CD4-positive, alpha-beta T cell treated with Interferon alpha-2 for 1 hour (primary cell): ENCODE data around the gene KCNMA1.

Experiments used
- DNase-seq, 2 donors: peaks; one replicate each; pipeline ENCODE4 v3.0.0-alpha.2; 2020 to 2022

Gene KCNMA1

GRCh38 chr10:77386838-77387237 lies 250.8 kb downstream of the KCNMA1 start:
- no peak for DNase-seq

- DNase-seq, result no peak
Observed at GRCh38 chr10:77386365-77386764, 251.2 kb downstream of the KCNMA1 start.

DNA sequence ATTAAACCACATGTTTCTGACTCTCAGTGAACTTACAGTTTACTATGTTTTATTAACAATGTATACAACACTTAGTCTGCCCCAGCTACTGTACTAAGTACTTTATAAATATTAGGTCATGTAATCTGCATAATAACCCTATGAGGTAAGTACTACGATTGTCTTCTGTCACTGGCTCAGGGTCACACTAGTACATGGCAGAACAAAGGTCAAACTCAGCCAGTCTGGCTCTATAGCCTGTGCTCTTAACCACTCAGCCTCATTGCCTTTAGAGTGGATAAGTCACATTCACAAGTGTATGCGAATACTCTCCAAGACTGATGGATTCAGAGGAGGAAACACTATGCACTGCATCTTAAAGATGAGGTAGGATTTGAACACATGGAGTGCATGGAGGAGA lies 252.3 kb downstream of the KCNMA1 start:
- no peak for DNase-seq

DNA sequence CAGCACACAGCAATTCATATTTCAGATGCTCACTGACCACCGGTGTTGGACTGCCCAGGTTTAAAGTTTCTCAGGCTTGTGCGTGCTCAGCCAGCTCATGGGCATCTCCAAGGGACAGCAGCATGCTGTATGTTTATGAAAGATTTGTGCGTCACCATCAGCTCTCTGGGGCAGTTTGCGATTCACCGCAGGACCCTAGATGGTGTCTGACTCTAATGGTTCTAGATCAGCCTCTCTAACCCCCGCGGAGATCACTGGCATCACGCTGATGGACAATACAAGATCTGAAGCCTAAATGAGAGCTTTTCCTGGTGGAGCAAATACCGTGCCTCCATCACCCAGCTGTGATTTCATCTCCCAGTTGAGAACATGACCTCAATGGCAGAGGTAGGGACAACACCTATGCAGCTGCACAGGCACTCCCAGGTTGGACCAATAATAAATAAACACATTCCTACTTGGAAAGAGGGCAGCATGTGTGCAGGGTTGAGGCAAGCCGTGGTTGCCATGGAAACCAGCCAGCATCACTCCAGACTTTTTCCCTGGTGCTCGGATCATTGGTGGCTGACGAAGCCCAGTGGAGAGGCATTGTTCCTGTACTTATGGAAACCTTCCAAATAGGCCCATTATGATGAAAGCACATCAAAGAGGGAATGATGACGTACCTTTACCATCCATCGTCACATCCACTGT lies 253.6 kb downstream of the KCNMA1 start:
- no peak for DNase-seq

GRCh38 chr10:77381750-77382149 lies 255.9 kb downstream of the KCNMA1 start:
- DNase-seq, result no peak

DNA sequence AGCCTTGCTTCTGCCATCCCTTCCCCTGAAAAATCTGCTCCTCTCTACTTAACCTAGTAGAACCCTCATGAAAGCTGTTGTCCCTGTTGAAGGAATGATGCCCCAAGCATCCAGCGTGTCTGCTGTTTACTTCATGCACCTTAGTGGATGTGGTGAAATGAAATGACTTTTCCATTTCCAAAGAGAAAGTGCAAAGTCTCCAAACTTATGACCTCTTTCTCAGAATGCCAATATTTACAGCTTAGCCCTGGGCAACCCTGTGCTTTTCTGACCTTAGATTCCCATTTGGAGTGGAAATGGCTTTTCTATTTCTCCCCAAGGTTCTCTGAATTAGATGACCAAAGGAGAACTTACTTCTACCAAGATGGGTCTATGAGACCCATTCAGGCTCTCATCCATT lies 256.9 kb downstream of the KCNMA1 start:
- no peak for DNase-seq

DNA sequence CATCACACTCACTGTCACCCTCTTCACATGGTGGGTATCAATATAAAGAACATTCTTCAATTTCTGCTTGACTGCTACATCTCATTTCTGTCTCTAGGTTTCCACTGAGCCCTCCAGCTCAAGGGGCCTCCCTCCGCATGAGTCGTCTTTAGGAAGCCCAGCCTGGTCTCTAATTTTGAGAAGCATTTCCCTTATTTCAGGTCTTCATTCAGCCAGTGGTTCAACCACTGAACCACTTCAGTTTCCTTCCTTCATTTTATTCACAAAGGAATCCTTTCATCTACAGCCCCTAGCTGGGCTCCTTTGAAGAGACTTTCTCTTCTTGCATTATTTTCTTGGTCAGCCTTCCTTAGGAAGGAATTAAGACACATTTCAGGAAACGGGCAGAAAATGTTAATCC lies 257.4 kb downstream of the KCNMA1 start:
- DNase-seq, result no peak

DNA sequence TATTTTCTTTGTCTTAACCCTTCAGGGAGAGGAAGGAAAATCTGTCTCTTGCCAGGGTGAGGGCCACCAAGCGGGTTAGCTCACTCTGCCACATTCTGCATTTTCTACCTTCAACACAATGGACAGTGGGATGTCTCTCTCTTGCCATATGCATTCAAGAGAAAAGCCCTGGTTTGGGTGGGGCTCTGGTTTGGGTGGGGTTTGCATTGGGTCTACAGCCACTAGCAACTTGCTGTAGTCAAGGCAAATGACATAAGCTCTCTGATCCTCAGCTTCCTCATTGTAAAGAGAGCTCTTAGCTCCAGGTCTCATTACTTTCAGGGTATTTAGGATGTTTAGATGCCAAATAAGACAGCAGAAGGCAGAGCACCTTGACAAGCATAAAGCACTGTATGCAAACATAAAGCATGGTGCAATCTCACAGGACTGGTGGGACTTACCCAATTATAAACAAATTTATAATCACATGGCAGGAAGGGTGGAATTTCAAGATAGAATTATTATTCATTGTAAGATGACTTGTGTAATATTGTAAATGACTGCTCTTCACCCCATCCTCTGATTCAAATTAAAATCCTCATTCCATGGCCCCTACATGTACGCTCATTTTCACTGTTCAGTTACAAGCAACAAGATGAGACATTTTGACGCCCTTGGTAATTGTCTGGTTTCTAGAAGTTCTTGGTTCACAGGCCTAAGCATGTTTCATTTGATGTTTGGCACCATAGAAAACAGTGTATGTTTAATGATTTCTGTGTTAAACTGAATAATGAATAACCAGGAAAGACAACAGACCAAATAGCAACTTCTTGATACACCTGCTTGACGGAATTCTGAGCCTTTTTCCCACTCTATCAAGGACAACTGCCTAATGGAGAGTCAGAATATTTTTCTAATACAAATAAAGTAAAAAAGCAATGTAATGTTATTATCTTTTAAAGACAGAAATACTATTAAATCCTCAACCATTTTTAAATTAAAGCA lies 258.9 kb downstream of the KCNMA1 start:
- DNase-seq, result no peak

DNA sequence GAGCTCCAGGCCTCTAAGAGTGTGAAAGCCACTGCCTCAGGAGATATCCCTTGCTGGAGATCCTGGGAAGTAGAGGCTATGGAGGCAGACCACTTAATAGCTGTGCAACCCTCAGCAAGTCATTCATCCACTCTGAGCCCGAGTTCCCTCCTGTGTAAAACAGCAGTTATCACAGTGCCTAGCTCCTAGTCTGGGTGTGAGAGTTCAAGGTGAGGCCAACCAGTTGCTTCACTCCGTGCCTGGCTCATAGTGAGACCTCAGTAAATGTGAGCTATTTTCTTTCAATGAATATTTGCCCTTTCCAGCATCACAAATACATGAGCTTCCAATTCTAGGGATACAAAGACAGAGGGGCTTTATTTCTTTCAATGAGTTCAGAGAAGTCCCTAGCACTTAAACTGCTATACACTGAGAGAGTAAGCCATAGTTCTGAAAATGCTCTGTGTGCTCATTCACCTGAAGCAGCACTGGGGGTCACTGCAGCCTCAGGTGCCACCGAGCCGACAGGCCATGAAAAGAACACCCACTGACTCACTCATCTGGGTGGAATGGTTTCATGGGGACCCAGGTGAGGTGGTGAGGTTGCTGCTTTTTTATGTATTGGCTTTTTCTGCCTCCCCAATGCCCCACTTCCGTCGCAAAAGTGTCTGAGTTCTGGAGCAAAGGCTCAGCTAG lies 259.8 kb downstream of the KCNMA1 start:
- DNase-seq, result no peak

DNA sequence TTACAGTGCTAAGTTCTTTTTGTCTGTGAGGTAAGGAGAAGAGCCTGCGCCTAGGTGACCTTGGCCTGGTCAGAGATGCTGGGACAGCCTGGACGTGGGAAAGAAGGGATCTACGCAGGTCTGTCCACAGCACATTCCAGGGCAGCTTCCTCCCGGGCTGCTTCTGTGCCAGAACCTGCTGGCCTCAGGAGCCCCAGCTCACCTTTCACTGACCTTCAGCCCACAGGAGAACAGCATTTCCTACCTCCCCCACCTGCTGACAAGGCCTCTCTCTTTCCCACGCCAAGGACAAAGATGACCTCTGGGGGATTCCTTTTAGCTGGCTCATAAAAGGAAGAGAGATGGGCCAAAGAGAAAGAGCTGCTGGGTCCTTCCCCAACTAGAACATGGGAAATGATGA lies 260.6 kb downstream of the KCNMA1 start:
- no peak for DNase-seq

GRCh38 chr10:77374189-77374656 lies 263.4 kb downstream of the KCNMA1 start:
- DNase-seq, result no peak

- no peak for DNase-seq
Observed at GRCh38 chr10:77371848-77372799, 265.5 kb downstream of the KCNMA1 start.

DNA sequence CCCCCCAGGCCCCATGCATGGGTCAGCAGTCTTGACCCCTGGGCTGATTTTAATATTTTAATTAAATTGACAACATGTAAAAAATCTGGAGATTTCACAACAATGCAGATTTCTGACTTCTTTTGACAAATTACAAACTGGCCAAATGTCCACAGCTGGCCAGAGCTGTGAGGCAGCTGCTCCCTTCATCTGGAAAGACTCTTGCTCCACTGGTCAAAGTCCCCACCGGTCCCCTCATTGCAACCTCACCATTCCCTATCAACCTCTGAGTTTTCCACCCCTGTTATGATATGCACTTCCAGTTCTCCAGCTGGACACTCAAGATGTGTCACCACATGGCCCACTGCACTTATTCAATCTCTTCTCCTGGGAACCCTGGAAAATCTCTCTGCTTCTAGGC lies 266.2 kb downstream of the KCNMA1 start:
- DNase-seq, result no peak

DNA sequence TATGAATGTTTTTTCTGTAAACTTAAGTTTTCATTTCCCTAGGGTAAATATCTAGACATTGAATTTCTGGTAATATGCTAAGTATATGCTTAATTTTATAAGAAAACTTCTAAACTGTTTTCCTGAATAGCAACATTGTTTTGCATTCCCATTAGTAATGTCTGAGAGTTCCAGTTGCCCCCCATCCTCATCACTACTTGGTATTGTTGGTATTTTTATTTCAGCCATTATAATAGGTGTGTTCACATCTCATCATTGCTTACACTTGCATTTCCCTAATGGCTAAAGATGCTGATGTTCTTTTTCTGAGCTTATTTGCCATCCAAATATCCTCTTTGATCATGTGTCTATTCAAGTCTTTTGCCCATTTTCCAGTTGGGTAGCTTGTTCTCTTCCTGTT lies 269.6 kb downstream of the KCNMA1 start:
- no peak for DNase-seq

GRCh38 chr10:77363210-77363609 lies 274.4 kb downstream of the KCNMA1 start:
- no peak for DNase-seq

DNA sequence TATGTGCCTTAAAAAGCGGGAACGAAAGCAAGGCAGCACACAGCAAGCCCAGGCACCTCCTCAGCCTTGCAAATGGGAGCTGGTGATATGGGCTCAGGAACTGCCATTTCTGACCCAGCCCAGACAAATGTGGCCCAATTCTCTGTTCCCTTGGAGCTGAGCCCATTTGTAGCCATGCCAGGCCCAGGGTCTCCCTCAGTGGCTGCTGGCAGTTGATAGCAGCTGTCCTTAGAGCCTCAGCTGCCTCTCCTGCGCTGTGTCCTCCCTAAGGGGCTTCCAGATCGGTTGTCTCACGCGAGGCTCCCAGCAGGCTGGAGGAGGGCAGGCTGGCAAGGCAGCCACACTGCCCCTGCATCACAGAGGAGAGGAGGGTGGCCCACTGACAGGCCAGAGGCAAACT lies 275.8 kb downstream of the KCNMA1 start:
- DNase-seq, result no peak

DNA sequence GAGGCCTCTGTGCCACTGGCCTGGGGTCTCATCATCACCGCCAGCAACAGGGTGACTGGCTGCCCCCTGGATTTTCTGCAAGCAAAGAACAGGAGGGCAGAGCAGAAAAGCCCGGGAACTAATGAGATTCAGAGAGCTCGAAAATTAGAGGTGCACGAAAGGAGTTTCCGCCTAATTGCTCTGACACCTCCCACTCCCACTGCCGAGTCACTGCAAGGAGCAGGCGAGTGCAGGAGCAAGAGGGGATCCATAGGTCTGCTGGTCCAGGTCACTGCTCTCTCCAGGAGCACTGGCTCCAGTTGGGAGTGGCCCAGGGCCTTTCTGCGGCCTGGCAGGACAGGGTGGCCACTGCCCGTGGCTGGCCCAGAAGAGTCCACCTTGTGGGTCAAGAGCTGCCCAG lies 276.2 kb downstream of the KCNMA1 start:
- no peak for DNase-seq

GRCh38 chr10:77360835-77361234 lies 276.8 kb downstream of the KCNMA1 start:
- no peak for DNase-seq

DNA sequence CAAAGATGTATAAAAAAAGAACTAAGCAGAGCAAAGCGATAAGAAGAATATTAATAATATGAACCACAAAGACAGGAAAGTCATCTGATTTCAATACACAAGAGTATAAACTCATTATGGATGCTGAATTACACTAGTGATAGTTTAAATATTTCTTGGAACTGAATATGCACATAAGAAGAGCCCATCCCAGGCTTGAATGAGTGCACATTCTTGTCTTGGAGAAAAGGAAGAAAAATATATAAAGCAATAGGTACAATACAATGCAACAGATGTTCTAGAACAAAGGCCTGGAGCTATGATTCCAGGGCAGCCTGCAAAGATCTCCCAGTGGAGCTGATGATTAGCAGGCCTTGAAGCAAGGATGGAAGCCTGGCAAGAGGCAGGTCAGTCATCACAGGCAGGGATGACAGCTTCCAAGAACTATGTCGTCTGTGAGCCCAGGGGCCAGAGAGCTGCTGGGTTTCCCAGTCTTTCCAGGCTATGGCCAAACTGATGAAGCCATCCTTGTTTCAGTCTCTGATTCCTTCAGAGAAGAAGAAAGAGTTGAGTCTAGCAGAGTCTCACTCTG lies 277.6 kb downstream of the KCNMA1 start:
- no peak for DNase-seq

GRCh38 chr10:77359287-77359691 lies 278.3 kb downstream of the KCNMA1 start:
- DNase-seq, result no peak

DNA sequence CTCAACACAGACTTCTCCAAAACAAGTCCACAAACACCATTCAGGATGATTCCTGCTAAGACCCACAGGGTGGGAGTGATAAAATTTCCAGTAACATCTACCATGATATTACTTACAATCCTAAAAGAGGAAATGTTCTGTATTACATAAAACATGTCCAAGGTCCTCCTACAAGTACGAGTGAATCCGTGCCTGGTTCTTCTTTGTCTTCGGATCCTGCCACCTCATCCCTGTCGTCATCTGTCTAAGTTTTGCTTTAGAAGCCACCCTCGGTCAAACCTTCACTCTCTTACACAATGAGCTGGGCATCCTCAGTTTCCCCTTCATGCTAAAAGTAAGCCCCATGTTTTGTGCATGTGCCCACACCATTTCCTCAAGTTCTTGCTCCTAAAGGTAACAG lies 279.0 kb downstream of the KCNMA1 start:
- no peak for DNase-seq
